Ramos (cell line): ENCODE results near the gene MARK1.

Source experiments
- in situ Hi-C: fragments of 300-500 bp; cut with MboI; formaldehyde crosslinking; loops from one replicate; pipeline ENCODE4 v1.14.3; 2022; ENCODE audit warnings: low sequenced_read_pairs; ENCODE audit not compliant: unreplicated experiment

MARK1 gene

DNA sequence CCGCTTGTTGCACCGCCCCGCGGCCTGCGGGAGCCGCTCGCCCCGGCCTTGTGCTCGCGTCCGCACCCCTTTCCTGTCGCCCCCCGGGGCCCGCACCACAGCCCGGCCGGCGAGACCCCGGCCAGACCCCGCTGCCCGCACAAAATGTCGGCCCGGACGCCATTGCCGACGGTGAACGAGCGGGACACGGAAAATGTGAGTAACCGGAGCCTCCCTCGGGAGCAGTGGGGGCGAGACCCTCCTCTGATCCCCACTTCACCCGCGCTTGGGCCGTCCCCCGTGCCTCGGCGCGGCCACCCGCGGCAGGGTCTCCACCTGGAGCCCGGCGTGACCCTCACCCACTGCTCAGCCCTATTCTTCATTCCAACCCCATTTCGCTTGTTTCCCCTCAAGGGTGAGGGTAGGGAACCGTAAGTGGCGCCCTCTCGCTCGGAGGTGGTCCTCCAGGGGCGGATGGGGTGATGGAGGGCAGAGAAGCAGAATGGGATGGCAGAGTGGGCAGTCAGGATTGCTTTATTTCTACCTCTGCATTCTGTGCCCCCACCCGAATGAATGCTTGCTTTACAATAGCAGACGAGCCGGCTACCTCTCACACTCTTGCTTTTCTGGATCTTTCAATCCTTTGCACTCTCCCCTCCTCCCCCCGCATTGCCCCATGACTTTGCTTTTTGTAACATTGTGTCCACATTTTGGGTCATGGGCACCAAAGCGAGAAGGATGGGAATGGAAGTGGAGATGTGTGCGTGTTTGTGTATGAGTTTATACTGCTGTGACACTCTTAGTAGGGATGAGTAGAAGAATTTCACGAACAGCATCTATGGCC is 954 bp downstream of the MARK1 start:
- in situ Hi-C loops, result no loop called here

DNA sequence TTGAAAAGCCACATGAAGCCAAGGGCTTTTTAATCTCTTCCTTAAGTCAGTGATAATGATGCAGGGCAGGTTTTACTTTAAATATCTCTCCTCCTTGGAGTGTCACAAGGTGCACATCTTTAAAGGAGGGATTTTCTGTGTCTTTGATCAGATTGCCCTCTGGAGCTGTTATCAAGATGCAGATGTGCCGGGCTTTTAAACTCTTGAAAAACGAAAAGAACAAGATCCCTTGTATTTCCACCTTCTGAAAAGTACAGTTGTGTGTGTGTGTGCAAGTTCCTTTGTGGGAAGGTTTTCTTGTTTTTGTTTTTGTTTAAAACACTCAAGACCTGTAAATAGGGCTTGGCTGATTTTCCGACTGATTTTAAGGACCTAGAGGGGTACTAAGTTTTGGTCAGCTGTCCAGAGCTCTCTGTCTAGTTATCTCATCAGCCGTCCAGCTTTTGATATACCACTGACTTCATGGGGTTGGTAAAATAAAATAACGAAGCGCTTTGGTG is 1.6 kb downstream of the MARK1 start:
- in situ Hi-C loops, result no loop called here

GRCh38 chr1:220533504-220534109 is 5.7 kb downstream of the MARK1 start:
- in situ Hi-C loops, result no loop called here

DNA sequence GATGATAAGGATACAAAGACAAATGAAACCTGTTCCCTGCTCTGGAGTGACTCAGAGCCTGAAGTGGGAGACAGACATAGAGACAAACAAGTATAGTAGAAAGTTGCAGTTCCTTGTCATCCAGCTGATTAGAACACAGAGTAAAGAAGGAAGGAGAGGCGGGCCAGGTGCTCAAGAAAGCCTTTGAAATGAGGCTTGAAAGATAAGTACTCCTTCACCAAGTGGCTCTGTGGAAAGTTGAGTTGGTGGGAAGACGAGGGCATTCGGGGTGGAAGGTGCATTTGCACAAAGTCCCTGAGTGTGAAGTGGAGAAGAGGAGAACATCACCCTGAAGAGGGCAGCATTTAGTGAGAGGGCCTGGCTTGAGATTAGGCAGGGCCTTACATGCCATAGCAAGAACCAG is 17.0 kb downstream of the MARK1 start:
- in situ Hi-C loops, result no loop called here

DNA sequence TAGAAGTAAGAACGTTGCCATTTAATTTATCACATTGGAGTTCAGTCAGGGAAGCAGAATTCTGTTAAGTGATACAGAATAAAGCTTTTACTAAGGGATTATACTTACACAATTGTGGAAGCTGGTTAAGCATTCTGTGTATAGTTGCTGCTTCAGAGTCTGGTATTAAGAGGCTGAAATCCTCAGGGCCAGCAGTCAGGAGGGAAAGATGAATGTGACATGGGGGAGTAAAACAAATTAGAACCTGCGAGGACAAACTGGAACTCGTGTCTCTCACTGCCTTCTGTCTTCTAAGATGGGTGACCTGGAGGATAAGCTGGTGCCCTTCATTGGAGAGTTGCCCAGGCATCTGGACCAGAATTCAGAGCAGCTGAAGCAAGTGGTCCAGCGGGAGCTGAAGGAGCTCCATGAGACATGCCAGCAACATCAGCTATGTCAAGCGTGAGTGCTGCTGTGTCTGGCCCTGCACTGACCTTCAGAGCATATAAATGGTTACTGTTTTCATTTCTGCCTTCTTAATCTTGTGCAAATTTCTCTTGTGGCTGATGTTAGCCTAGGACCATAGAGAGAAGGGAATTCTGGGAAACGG is 23.0 kb downstream of the MARK1 start:
- in situ Hi-C loops, result no loop called here

DNA sequence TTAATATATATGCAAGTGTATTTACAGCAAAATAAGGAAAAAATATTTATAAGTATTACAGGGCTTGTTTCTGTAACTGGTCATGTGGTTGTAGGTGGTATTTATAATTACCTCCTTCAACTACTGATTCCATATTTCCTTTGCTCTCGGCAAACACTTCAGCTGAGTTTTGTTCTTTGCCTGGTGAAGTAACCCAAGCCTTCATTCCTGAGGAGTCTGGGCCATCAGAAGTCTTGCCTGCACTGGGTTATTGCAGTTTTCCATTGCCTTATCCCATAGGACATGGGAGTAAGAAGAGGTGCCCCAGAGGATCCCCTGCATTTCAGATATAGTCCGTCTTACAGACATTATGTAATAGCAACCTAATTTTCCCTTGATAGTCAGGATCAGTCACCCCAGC is 23.8 kb downstream of the MARK1 start:
- in situ Hi-C loops, result no loop called here

GRCh38 chr1:220552672-220553260 is 24.8 kb downstream of the MARK1 start:
- in situ Hi-C loops, result no loop called here

DNA sequence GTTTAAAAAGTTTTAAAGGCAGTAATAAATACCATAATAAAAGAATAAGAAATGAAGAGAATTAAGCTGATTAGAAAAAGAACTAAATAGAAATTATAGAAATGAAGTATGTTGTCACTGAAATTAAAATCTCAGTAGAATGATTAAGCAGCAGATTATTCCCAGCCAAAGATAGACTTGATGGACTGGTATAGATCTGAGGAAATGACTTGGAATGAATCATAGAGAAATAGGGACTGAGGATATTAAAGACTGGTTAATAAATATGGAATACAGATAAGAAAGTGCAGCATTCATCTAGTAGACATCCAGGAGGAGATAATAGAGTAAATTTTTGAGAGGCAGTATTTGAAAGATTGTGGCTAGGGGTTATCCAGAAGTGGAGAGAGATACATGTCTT is 28.7 kb downstream of the MARK1 start:
- in situ Hi-C loops, result no loop called here

DNA sequence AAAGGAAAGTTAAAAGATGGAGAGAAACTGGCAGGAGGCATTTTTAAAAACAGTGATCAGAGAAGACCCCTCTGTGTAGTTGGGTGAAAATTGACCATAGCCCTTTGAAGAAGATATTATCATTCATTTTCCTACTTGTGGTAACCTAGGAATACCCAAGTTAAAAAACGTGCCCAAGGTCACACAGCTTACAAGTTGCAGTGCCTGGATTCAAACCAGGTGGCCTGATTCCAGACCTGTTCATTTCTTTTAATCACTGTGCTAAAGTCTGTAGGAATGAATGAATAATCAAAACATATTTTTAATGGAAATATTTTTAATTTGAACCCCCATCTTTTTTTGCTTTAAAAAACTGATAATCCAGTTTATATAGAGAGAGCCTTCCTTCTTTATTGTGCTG is 35.6 kb downstream of the MARK1 start:
- in situ Hi-C loops, result no loop called here

DNA sequence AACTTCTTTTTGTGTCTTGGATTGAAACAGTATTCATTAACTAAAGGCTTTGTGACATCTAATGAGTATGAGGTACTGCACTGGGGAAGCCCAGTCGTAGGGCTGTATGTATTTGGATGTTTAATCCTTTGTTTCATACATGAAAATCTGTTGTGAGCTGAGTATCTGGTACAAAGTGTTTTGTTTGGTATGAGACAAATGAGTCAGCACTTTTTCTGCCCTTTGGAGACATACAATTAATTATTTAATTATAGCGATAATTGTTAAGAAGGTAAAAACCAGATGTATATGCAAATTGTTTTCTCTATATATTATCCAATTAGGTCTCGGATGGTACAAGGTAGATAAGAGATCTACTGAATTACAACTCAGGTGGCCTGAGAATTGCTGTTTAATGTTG is 36.3 kb downstream of the MARK1 start:
- in situ Hi-C loops, result no loop called here

- in situ Hi-C loops, result no loop called here
These were observed 37.7 kb downstream of the MARK1 start for GRCh38 chr1:220565670-220566069.

DNA sequence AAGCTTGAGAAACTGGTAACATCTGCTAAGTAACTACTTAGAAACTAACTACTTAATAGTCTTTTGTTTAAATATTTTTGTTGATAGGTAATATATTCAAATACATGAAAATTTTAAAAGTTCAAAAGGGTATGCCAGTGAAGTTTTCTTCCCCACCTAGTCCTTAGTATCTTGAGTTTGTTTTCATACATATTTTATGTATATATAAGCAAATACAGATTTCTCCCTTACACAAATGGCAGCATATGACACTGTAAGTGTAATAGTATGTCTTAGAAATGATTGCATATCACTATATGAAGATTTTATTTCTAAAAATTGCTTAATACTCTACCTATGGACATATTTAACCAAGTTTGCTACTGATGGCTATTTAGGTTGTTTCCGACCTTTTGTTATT is 38.9 kb downstream of the MARK1 start:
- in situ Hi-C loops, result no loop called here

GRCh38 chr1:220572416-220572815 is 44.5 kb downstream of the MARK1 start:
- in situ Hi-C loops, result no loop called here

GRCh38 chr1:220573836-220574235 is 45.9 kb downstream of the MARK1 start:
- in situ Hi-C loops, result no loop called here

DNA sequence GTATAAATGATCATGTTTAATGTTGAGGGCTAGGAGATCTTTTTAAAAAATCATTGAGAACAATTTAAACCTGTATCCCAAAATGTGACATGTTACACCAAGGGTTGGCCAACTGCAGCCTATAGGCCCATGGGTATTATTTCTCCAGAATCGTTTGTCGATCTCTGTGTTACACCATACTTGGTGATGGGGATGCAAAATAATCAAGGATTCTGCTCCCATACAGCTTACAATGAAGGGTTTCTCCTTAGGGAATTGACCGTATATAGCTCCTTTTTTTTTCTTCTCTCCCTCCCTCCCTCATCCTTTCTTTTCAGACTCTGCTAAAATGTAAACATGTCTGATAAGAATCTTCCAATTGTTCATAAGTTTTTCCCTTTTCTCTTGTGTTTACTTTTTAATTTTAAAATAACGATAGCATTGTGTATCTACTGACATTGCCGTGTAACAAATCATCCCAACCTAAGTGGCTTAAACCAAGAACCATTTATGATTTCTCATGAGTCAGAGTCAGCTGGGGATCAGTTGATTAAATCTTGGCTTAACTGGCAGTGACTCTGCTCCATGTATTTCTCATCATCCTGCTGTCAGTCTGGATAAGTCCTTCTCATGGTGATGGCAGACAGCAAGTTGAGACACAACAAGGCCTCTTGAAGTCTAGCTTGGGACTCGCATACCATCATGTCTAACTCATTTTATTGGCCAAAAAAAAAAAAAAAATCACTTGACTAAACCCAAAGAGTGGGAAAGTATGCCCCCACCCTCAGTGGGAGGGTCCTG is 48.0 kb downstream of the MARK1 start:
- in situ Hi-C loops, result no loop called here

- in situ Hi-C loops, result no loop called here
These were observed 50.0 kb downstream of the MARK1 start for GRCh38 chr1:220577926-220578325.

DNA sequence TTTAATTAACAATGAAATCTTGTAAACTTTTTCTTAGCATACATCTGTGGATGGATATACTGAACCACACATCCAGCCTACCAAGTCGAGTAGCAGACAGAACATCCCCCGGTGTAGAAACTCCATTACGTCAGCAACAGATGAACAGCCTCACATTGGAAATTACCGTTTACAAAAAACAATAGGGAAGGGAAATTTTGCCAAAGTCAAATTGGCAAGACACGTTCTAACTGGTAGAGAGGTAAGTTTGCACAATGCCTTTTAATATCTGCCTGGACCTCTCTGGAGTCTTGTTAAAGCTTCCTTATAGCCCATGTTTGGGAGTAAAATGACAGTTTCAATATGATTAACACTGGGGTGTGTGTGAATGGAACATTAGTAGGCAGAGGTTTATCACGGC is 51.4 kb downstream of the MARK1 start:
- in situ Hi-C loops, result no loop called here

DNA sequence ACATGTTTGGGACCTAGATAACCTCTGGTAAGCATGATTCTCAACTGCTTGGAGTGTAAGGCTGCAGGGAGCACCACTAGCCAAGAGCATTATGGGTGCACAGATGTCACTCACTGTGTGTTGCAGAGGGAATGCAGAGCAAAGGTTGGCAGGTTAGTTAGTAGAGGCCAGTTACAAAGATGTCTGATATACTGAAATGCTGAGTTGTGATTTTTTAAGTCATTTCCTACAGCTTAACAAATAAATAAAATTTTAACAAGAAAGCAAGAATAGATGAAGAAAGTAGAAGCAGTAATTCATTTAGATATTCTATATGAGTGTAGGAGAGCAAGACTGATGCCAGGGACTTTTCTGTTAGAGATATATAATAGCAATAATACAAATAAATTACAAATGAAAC is 64.8 kb downstream of the MARK1 start:
- in situ Hi-C loops, result no loop called here

GRCh38 chr1:220594356-220594755 is 66.4 kb downstream of the MARK1 start:
- in situ Hi-C loops, result no loop called here

- in situ Hi-C loops, result no loop called here
These were observed 67.2 kb downstream of the MARK1 start for GRCh38 chr1:220595179-220595578.
